Measurements from ENCODE around the gene OR5A2. TPM values are rescaled to one million over a fixed set of nuclear protein-coding genes. Genes with fewer than 3 reads are reported as not detected.
"Not testable (repeated sequence)": the region's sequence is repeated elsewhere in the genome, so short reads cannot be mapped to it uniquely, and the experiment has no call there.

The OR5A2 gene
- total RNA-seq, 1 donor from 2014 or later = not detected

- DNase-seq (ENCODE audit: low read depth) = no peak
These were observed 32.0 kb downstream of the OR5A2 start for GRCh38 chr11:59394186-59394585.

- DNase-seq (ENCODE audit: low read depth) = no peak
These were observed 45.8 kb downstream of the OR5A2 start for GRCh38 chr11:59380263-59381059.

DNA sequence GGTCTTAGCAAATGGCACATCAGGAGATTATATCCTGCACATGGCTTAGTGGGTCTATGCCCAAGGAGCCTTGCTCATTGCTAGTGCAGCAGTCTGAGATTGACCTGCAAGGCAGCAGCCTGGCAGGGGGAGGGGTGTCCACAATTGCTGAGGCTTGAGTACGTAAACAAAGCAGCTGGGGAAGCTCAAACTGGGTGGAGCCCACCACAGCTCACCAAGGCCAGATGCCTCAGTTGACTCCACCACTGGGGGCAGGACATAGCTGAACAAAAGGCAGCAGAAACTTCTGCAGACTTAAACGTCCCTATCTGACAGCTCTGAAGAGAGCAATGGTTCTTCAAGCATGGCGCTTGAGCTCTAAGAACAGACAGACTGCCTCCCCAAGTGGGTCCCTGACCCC lies 53.9 kb downstream of the OR5A2 start:
- DNase-seq (ENCODE audit: low read depth) = not testable (repeated sequence)

- DNase-seq (ENCODE audit: low read depth) = no peak
These were observed 57.8 kb downstream of the OR5A2 start for GRCh38 chr11:59368238-59369022.

Other genes starting within 250 kb of the OR5A2 start
- gene MPEG1, start 213.5 kb downstream of the OR5A2 start, total RNA-seq = not detected in 2 replicates
- gene OR5AN1, start 67.5 kb downstream of the OR5A2 start, total RNA-seq = not detected in 2 replicates
- not detected in 2 replicates for gene OR5A1, start 10.1 kb upstream of the OR5A2 start, total RNA-seq
- not detected in 2 replicates for gene OR4D6, start 30.5 kb upstream of the OR5A2 start, total RNA-seq
- not detected in 2 replicates for gene OR4D10, start 46.9 kb upstream of the OR5A2 start, total RNA-seq
- not detected in 2 replicates for gene OR4D11, start 77.2 kb upstream of the OR5A2 start, total RNA-seq
- not detected in 2 replicates for gene OR4D9, start 85.1 kb upstream of the OR5A2 start, total RNA-seq
- gene OSBP, start 189.4 kb upstream of the OR5A2 start, total RNA-seq = 23.1 and 28.1 TPM in 2 replicates
- 18.2 and 18.3 TPM in 2 replicates for gene PATL1, start 242.6 kb upstream of the OR5A2 start, total RNA-seq